Skeletal muscle satellite cell (primary cell): Measurements from ENCODE around the gene BEGAIN.

ENCODE experiments used
- H3K27me3 ChIP-seq: 2 replicates; pipeline ENCODE4 v1.7.0; 2013; ENCODE audit warnings: low read length; ENCODE audit not compliant: control insufficient read depth, insufficient read depth
- H3K36me3 ChIP-seq: 2 replicates; pipeline ENCODE4 v1.7.0; 2013; ENCODE audit warnings: mild to moderate bottlenecking, control low read depth, low read length; ENCODE audit not compliant: insufficient read depth
- H3K4me1 ChIP-seq: 2 replicates; pipeline ENCODE4 v1.7.0; 2013; ENCODE audit warnings: low read length; ENCODE audit not compliant: control insufficient read depth, insufficient read depth
- H3K4me2 ChIP-seq: 2 replicates; pipeline ENCODE4 v1.7.0; 2013; ENCODE audit warnings: mild to moderate bottlenecking, low read length
- H3K4me3 ChIP-seq: 2 replicates; pipeline ENCODE4 v1.7.0; 2013; ENCODE audit warnings: low read length
- H3K9ac ChIP-seq: 2 replicates; pipeline ENCODE4 v1.7.0; 2013; ENCODE audit warnings: mild to moderate bottlenecking, low read depth, low read length, moderate library complexity
- H3K9me3 ChIP-seq: replicated peaks from 2 replicates; pipeline ENCODE4 v1.7.0; 2013; ENCODE audit warnings: mild to moderate bottlenecking, control low read depth, low read length

The BEGAIN gene

GRCh38 chr14:100567877-100568163 lies 19.4 kb downstream of the BEGAIN start:
- H3K9me3 ChIP-seq, result no peaks in the 10 kb centered on the region
- H3K4me1 ChIP-seq, result no peaks in the 10 kb centered on the region
- no peaks in the 10 kb centered on the region for H3K36me3 ChIP-seq
- no peak overlapping the region for H3K9ac ChIP-seq
- H3K4me3 ChIP-seq, result peak overlapping the region; percentile 61
- H3K4me2 ChIP-seq, result peak overlapping the region; percentile 79
- peaks cover 63% of the 10 kb centered on the region for H3K27me3 ChIP-seq

GRCh38 chr14:100567009-100567876 lies 20.0 kb downstream of the BEGAIN start:
- Histone ChIP-seq H3K4me3 (peak overlapping the region; percentile 61), H3K27me3 (peaks cover 63% of the 10 kb centered on the region), H3K9me3 (no peaks in the 10 kb centered on the region), H3K9ac (no peak overlapping the region), H3K36me3 (no peaks in the 10 kb centered on the region), H3K4me1 (no peaks in the 10 kb centered on the region), H3K4me2 (peak overlapping the region; percentile 79)

GRCh38 chr14:100566586-100566985 lies 20.6 kb downstream of the BEGAIN start:
- Histone ChIP-seq H3K4me2 (peak overlapping the region; percentile 67), H3K4me3 (no peak overlapping the region), H3K27me3 (peaks cover 61% of the 10 kb centered on the region), H3K9ac (no peak overlapping the region), H3K9me3 (no peaks in the 10 kb centered on the region), H3K4me1 (no peaks in the 10 kb centered on the region), H3K36me3 (no peaks in the 10 kb centered on the region)

- no peak overlapping the region for H3K4me2 ChIP-seq
- no peaks in the 10 kb centered on the region for H3K36me3 ChIP-seq
- no peak overlapping the region for H3K9ac ChIP-seq
- no peaks in the 10 kb centered on the region for H3K9me3 ChIP-seq
- H3K4me3 ChIP-seq, result no peak overlapping the region
- H3K4me1 ChIP-seq, result no peaks in the 10 kb centered on the region
- peaks cover 57% of the 10 kb centered on the region for H3K27me3 ChIP-seq
These were observed 21.1 kb downstream of the BEGAIN start for GRCh38 chr14:100566119-100566518.

- H3K27me3 ChIP-seq, result peaks cover 52% of the 10 kb centered on the region
- no peak overlapping the region for H3K4me2 ChIP-seq
- H3K36me3 ChIP-seq, result no peaks in the 10 kb centered on the region
- no peak overlapping the region for H3K9ac ChIP-seq
- H3K4me1 ChIP-seq, result no peaks in the 10 kb centered on the region
- H3K9me3 ChIP-seq, result no peaks in the 10 kb centered on the region
- H3K4me3 ChIP-seq, result no peak overlapping the region
These were observed 21.6 kb downstream of the BEGAIN start for GRCh38 chr14:100565650-100566049.

GRCh38 chr14:100564512-100564911 lies 22.7 kb downstream of the BEGAIN start:
- H3K27me3 ChIP-seq, result peaks cover 45% of the 10 kb centered on the region
- H3K9me3 ChIP-seq, result no peaks in the 10 kb centered on the region
- no peaks in the 10 kb centered on the region for H3K4me1 ChIP-seq
- H3K4me3 ChIP-seq, result no peak overlapping the region
- H3K4me2 ChIP-seq, result no peak overlapping the region
- H3K9ac ChIP-seq, result no peak overlapping the region
- H3K36me3 ChIP-seq, result no peaks in the 10 kb centered on the region

- H3K27me3 ChIP-seq, result peaks cover 42% of the 10 kb centered on the region
- H3K4me2 ChIP-seq, result no peak overlapping the region
- H3K4me3 ChIP-seq, result no peak overlapping the region
- no peaks in the 10 kb centered on the region for H3K4me1 ChIP-seq
- no peak overlapping the region for H3K9ac ChIP-seq
- H3K9me3 ChIP-seq, result no peaks in the 10 kb centered on the region
- H3K36me3 ChIP-seq, result no peaks in the 10 kb centered on the region
These were observed 24.5 kb downstream of the BEGAIN start for GRCh38 chr14:100562751-100563150.

- Histone ChIP-seq H3K9ac (no peak overlapping the region), H3K4me1 (no peaks in the 10 kb centered on the region), H3K36me3 (no peaks in the 10 kb centered on the region), H3K4me3 (no peak overlapping the region), H3K9me3 (no peaks in the 10 kb centered on the region), H3K27me3 (peaks cover 37% of the 10 kb centered on the region), H3K4me2 (no peak overlapping the region)
These were observed 26.2 kb downstream of the BEGAIN start for GRCh38 chr14:100561005-100561404.

GRCh38 chr14:100560471-100560870 lies 26.7 kb downstream of the BEGAIN start:
- Histone ChIP-seq H3K27me3 (peaks cover 33% of the 10 kb centered on the region), H3K9ac (no peak overlapping the region), H3K36me3 (no peaks in the 10 kb centered on the region), H3K4me1 (no peaks in the 10 kb centered on the region), H3K4me3 (no peak overlapping the region), H3K9me3 (no peaks in the 10 kb centered on the region), H3K4me2 (no peak overlapping the region)

GRCh38 chr14:100559455-100559854 lies 27.8 kb downstream of the BEGAIN start:
- H3K9me3 ChIP-seq, result no peaks in the 10 kb centered on the region

GRCh38 chr14:100558966-100559365 lies 28.3 kb downstream of the BEGAIN start:
- Histone ChIP-seq H3K36me3 (no peaks in the 10 kb centered on the region), H3K4me3 (no peak overlapping the region), H3K4me1 (peaks cover 5% of the 10 kb centered on the region), H3K4me2 (no peak overlapping the region), H3K9ac (no peak overlapping the region), H3K27me3 (peaks cover 34% of the 10 kb centered on the region), H3K9me3 (no peaks in the 10 kb centered on the region)

More at GRCh38 chr14:100559455-100559854, 27.8 kb downstream of the BEGAIN start:
- peaks cover under 1% of the 10 kb centered on the region for H3K4me1 ChIP-seq
- no peak overlapping the region for H3K4me2 ChIP-seq
- no peaks in the 10 kb centered on the region for H3K36me3 ChIP-seq
- no peak overlapping the region for H3K9ac ChIP-seq
- H3K27me3 ChIP-seq, result peaks cover 31% of the 10 kb centered on the region
- H3K4me3 ChIP-seq, result no peak overlapping the region

- H3K27me3 ChIP-seq, result peaks cover 35% of the 10 kb centered on the region
- no peak overlapping the region for H3K4me3 ChIP-seq
- H3K9me3 ChIP-seq, result no peaks in the 10 kb centered on the region
- no peaks in the 10 kb centered on the region for H3K36me3 ChIP-seq
- H3K4me2 ChIP-seq, result no peak overlapping the region
- H3K9ac ChIP-seq, result no peak overlapping the region
- H3K4me1 ChIP-seq, result peaks cover 5% of the 10 kb centered on the region
These were observed 29.0 kb downstream of the BEGAIN start for GRCh38 chr14:100558226-100558625.
